ENCODE data around the gene TSPO. TPM values are rescaled to one million over a fixed set of nuclear protein-coding genes. Genes with fewer than 3 reads are reported as not detected.
A peak's percentile ranks its signal among the peaks of the same experiment; 100 is the strongest.

Gene TSPO
- total and polyA plus RNA-seq, 9 of the 15 experiments (the other 6 are each of a cell fraction or from before 2014, with no cell fraction given): 4.9 to 126 (median 25.3) TPM

GRCh38 chr22:43187171-43188099 lies 36.1 kb downstream of the TSPO start:
- POLR2A ChIA-PET: interaction anchor here (0.6 to 1.4 kb wide), 3 partner anchors 9 to 634 kb away, joined by 4 to 5 read pairs (median 5); partner anchors contain the start of gene SERHL2
- ATAC-seq (peak; percentile 83), DNase-seq (ENCODE audit: extremely low read depth in 1 of 4, low spot score in 3 of 4) (peak; percentile 90 to 95 (median 92)), FAIRE-seq (peak; percentile 85)
- Histone ChIP-seq H3K27ac (ENCODE audit: extremely low read depth, low read depth, low read length) (peak overlapping the region; percentile 78), H3K36me3 (ENCODE audit: control insufficient read depth, insufficient read depth, low read length) (peaks cover 16% of the 10 kb centered on the region; the same call in 2 of the 3 replicates), H3K4me1 (replicated peaks in 1 of 2; ENCODE audit: control insufficient read depth in 2 of 2, insufficient read depth in 2 of 2, low read length in 2 of 2) (peaks cover 24 to 27% of the 10 kb centered on the region in 2 experiments; a peak in 4 of 5 replicates), H3K9me3 (replicated peaks; ENCODE audit: control insufficient read depth, insufficient read depth, low read depth, low read length) (no peaks in the 10 kb centered on the region), H3K9ac (ENCODE audit: insufficient read depth in 1 of 2, low read depth in 2 of 2, low read length in 2 of 2) (peak overlapping the region; percentile 76 to 87), H3K79me2 (ENCODE audit: control insufficient read depth, insufficient read depth, low read length) (peaks cover 43% of the 10 kb centered on the region), H3K4me3 (peak overlapping the region; percentile 46), H4K20me1 (replicated peaks; ENCODE audit: control insufficient read depth, insufficient read depth, low read length) (no peaks in the 10 kb centered on the region), H3K27me3 (ENCODE audit: control insufficient read depth in 2 of 2, insufficient read depth in 2 of 2, low read length in 2 of 2) (no peaks in the 10 kb centered on the region), H2AFZ (ENCODE audit: low read depth, low read length) (peak overlapping the region; percentile 96), H3K9me1 (ENCODE audit: control insufficient read depth, insufficient read depth, low read length) (no peaks in the 10 kb centered on the region), H3K4me2 (ENCODE audit: insufficient read depth, low read length) (peak overlapping the region; percentile 75)
- TSS peak; percentile 96 for BruUV-seq (replicated peaks)
- in situ Hi-C loops (cut with MboI): no loop called here
- WGBS (ENCODE audit: insufficient coverage, low coverage, missing lambda C conversion rate): under 1% methylated on average over 32 of the region's 86 CpGs
- intact Hi-C loops (cut with micrococcal nuclease): loop anchor here (5.0 kb wide), 1 partner anchor 40 kb away; no protein-coding TSS in a partner anchor
- CTCF ChIA-PET (ENCODE audit: low intra/inter-chr PET ratio): no interaction called here
- TF ChIP-seq ZNF318 (IDR thresholded peaks at IDR 0.05; ENCODE audit: borderline replicate concordance in 1 of 2, low read depth in 1 of 2) (no peak), NFRKB (IDR thresholded peaks at IDR 0.05; ENCODE audit: low read depth) (peak; percentile 70; the same call in 1 of the 2 replicates), ZNF224 (CRISPR knock-in tag; IDR thresholded peaks at IDR 0.05) (no peak), TOE1 (IDR thresholded peaks at IDR 0.05; ENCODE audit: borderline replicate concordance) (peak; percentile 58; the same call in 1 of the 2 replicates), TOE1 (CRISPR knock-in tag; IDR thresholded peaks at IDR 0.05; ENCODE audit: borderline replicate concordance, low read depth) (no peak), RBBP5 (IDR thresholded peaks at IDR 0.05; ENCODE audit: borderline replicate concordance, insufficient read depth, low read length, poor library complexity, severe bottlenecking) (peak; percentile 24), CAMTA2 (CRISPR knock-in tag; conservative IDR thresholded peaks at IDR 0.05) (no peak), E2F6 (IDR thresholded peaks at IDR 0.05; ENCODE audit: borderline replicate concordance in 1 of 2, extremely low read depth in 1 of 2, insufficient read depth in 1 of 2, insufficient read length in 1 of 2, low read depth in 1 of 2, low read length in 1 of 2, poor library complexity in 1 of 2, severe bottlenecking in 1 of 2) (peak in 1 of 2 experiments; percentile 31), RNF2 (IDR thresholded peaks at IDR 0.05) (no peak), GABPB2 (CRISPR knock-in tag; conservative IDR thresholded peaks at IDR 0.05) (no peak)
